Peyer's patch (tissue), 4 donors: ENCODE data around the gene DUOX1. TPM values are rescaled to one million over a fixed set of nuclear protein-coding genes. Genes with fewer than 3 reads are reported as not detected.

ENCODE experiments used
- DNase-seq, 3 donors: peaks; one replicate each; pipeline ENCODE4 v3.0.0-alpha.2; 2017 to 2019
- H3K27ac ChIP-seq, 4 donors: fragments of 200-600 bp; sonication (generic); one replicate each; pipeline ENCODE4 v1.5.1; 2016 to 2019
- H3K27me3 ChIP-seq, 2 donors: fragments of 200-600 bp; sonication (generic); one replicate each; pipeline ENCODE4 v1.5.1; 2019
- H3K36me3 ChIP-seq, 3 donors: fragments of 200-600 bp; sonication (generic); one replicate each; pipeline ENCODE4 v1.5.1; 2016 to 2019
- H3K4me1 ChIP-seq, 4 donors: fragments of 200-600 bp; sonication (generic); one replicate each; pipeline ENCODE4 v1.5.1; 2016 to 2019
- H3K4me3 ChIP-seq, 4 donors: fragments of 200-600 bp; sonication (generic); 1 replicate in 3 of 4; 2 replicates in 1 of 4; pipeline ENCODE4 v1.5.1; 2016 to 2019; ENCODE audit warnings: mild to moderate bottlenecking in 1 of 4
- H3K9me3 ChIP-seq, 4 donors: fragments of 200-600 bp; sonication (generic); one replicate each; pipeline ENCODE4 v1.5.1; 2016 to 2019; ENCODE audit warnings: mild to moderate bottlenecking in 1 of 4
- POLR2A ChIP-seq, 2 donors: fragments of 450-650 bp; IDR thresholded peaks; one replicate each; pipeline ENCODE4 v1.5.1; 2017; ENCODE audit warnings: antibody characterized with exemption in 2 of 2, mild to moderate bottlenecking in 2 of 2, moderate library complexity in 2 of 2
- total RNA-seq, 4 donors: library from RNA; depleted of rRNA; stranded (reverse); fragments of >200 nt; gene quantifications; one replicate each; pipeline ENCODE4 v1.1.0, GENCODE V29; 2016
- TF ChIP-seq, protein P1 (sequence below), 6 experiments: fragments of 450-650 bp in 4 of 6; fragments of 200-600 bp in 2 of 6; sonication (generic) in 1 of 6; IDR thresholded peaks; one replicate each; pipeline ENCODE4 v1.5.1; 2017 to 2019; ENCODE audit warnings: antibody characterized with exemption in 6 of 6, mild to moderate bottlenecking in 3 of 6, moderate library complexity in 1 of 6

DUOX1 gene
- total RNA-seq, 4 donors from 2014 or later = 0.35 to 0.54 TPM; not detected in 2

DNA sequence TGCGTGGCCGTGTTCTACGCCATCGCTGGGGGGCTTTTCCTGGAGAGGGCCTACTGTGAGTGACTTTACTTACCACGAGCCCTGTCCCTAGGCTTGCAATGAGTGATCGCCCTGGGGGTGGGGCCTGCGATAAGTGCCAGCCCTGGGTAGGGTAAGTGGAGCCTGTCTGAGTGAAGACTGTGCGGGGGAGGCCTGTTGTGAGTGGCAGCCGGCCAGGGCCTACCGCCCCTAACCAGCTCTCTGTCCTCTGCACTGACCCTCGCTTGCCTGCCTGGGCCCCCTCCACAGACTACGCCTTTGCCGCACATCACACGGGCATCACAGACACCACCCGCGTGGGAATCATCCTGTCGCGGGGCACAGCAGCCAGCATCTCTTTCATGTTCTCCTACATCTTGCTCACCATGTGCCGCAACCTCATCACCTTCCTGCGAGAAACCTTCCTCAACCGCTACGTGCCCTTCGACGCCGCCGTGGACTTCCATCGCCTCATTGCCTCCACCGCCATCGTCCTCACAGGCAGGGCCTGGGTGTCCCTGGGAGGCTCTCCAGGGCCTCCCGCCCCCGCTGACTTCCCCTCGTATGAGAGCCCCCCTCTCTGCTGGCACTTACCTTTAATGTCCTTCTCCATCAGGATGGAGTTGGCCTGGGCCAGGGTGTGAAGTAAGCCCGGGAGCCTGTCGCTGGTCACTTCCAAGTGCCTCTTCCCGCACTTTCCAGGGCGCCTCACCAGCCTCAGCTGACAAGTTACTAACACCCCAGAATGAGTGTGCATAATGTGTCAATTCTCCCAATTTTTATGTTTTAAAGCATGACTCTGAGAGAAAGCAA, 22.4 kb downstream of the DUOX1 start:
- TF ChIP-seq, protein P1, sequence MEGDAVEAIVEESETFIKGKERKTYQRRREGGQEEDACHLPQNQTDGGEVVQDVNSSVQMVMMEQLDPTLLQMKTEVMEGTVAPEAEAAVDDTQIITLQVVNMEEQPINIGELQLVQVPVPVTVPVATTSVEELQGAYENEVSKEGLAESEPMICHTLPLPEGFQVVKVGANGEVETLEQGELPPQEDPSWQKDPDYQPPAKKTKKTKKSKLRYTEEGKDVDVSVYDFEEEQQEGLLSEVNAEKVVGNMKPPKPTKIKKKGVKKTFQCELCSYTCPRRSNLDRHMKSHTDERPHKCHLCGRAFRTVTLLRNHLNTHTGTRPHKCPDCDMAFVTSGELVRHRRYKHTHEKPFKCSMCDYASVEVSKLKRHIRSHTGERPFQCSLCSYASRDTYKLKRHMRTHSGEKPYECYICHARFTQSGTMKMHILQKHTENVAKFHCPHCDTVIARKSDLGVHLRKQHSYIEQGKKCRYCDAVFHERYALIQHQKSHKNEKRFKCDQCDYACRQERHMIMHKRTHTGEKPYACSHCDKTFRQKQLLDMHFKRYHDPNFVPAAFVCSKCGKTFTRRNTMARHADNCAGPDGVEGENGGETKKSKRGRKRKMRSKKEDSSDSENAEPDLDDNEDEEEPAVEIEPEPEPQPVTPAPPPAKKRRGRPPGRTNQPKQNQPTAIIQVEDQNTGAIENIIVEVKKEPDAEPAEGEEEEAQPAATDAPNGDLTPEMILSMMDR (IDR thresholded peaks at IDR 0.05) = no peak
- TF ChIP-seq POLR2A (IDR thresholded peaks at IDR 0.05) = no peak
- H3K27ac ChIP-seq = no peak overlapping the region
- H3K4me3 ChIP-seq = no peak overlapping the region
- no peaks in the 10 kb centered on the region for H3K4me1 ChIP-seq
- no peaks in the 10 kb centered on the region for H3K27me3 ChIP-seq
- no peak for DNase-seq
- H3K36me3 ChIP-seq = no peaks in the 10 kb centered on the region
- no peaks in the 10 kb centered on the region for H3K9me3 ChIP-seq

DNA sequence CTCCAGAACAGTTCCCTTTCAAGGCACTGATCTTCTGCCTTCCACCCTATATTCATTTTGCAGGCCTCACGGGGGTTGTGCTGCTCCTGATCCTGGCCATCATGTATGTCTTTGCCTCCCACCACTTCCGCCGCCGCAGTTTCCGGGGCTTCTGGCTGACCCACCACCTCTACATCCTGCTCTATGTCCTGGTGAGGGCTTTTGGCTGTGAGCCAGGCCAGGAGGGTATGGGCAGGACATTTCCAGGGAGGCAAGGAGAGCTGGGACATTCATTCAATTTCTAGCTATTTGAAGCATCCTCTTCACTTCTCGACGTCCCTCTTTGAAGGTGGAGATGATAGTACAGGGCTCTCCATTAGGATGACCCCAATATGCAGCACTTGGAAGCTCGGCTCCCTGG, 25.9 kb downstream of the DUOX1 start:
- Histone ChIP-seq H3K27ac (no peak overlapping the region), H3K27me3 (no peaks in the 10 kb centered on the region), H3K9me3 (no peaks in the 10 kb centered on the region), H3K4me3 (no peak overlapping the region), H3K36me3 (no peaks in the 10 kb centered on the region), H3K4me1 (no peaks in the 10 kb centered on the region)
- no peak for DNase-seq
- TF ChIP-seq, protein P1 (IDR thresholded peaks at IDR 0.05) = no peak
- TF ChIP-seq POLR2A (IDR thresholded peaks at IDR 0.05) = no peak

DNA sequence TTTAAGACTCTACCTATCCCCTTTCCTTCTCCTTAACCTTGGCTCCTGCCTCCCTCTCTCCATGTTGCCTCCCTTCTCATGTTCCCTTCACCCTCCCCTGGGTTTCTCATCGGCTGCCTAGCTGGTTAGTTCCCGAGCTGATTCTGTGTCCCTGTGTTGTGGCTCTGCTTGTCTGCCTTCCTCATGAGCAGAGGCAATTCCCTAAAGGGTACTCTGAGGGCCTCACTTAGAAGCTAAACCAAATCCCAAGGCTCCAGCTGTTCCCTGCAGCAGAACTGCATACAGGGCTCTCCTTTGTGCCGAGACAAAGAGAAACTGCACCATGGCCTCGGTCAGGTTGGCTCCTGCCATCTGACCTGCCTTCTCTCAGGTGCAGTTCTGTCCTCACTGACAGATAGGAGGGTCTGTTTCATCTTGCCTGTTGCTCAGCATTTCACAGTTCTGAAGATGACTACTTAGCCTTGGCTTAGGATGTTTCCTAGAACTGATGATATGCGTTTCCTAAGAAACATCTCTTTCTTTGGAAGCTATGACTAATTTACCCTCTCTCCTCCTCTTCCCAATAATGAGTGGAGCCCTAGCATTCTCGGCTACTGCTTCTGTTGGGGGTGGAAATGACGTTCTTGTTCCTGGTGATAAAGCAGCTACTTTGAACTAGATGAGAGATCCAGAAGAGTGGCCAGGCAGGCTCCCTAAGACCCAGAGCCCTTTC, 27.1 kb downstream of the DUOX1 start:
- Histone ChIP-seq H3K9me3 (no peaks in the 10 kb centered on the region), H3K4me1 (no peaks in the 10 kb centered on the region), H3K4me3 (no peak overlapping the region), H3K36me3 (no peaks in the 10 kb centered on the region), H3K27me3 (no peaks in the 10 kb centered on the region), H3K27ac (no peak overlapping the region)
- DNase-seq = no peak
- TF ChIP-seq, protein P1 (IDR thresholded peaks at IDR 0.05) = no peak
- TF ChIP-seq POLR2A (IDR thresholded peaks at IDR 0.05) = no peak

DNA sequence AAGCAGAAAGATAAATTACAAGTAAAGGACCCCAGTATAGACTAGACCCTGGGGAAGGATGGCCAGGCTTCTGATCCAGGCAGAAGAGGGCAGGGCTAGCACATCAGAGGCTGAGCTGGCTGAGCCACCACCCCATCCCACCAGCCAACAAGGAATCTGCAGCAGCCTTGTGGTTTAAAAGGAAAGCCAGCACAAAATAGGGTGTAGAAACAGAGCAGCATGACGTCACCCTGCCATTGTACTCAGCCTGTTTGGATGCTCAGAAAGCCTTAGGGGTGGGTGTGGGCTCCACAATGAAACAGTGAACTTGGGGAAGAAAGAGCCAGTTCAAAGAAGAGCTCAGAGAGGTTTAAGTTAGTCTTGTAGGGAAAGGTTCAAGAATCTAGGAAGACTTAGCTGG, 28.2 kb downstream of the DUOX1 start:
- Histone ChIP-seq H3K27me3 (no peaks in the 10 kb centered on the region), H3K27ac (no peak overlapping the region), H3K4me1 (no peaks in the 10 kb centered on the region), H3K9me3 (no peaks in the 10 kb centered on the region), H3K4me3 (no peak overlapping the region), H3K36me3 (no peaks in the 10 kb centered on the region)
- no peak for TF ChIP-seq POLR2A (IDR thresholded peaks at IDR 0.05)
- TF ChIP-seq, protein P1 (IDR thresholded peaks at IDR 0.05) = no peak
- no peak for DNase-seq

DNA sequence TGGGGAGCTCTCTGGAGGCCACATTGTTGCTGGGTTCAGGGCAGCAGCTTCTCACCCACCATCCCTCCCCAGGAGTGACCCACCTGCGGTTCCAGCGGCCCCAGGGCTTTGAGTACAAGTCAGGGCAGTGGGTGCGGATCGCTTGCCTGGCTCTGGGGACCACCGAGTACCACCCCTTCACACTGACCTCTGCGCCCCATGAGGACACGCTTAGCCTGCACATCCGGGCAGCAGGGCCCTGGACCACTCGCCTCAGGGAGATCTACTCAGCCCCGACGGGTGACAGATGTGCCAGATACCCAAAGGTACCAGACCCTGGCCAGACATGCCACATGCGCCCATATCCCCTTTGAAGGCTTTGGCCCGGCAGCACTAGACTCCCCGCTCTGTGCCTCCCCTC, 31.9 kb downstream of the DUOX1 start:
- Histone ChIP-seq H3K27me3 (no peaks in the 10 kb centered on the region), H3K4me3 (no peak overlapping the region), H3K27ac (no peak overlapping the region), H3K36me3 (no peaks in the 10 kb centered on the region), H3K9me3 (no peaks in the 10 kb centered on the region), H3K4me1 (peaks cover 0 to 9% (median 0%) of the 10 kb centered on the region in 4 donors)
- no peak for TF ChIP-seq POLR2A (IDR thresholded peaks at IDR 0.05)
- TF ChIP-seq, protein P1 (IDR thresholded peaks at IDR 0.05) = no peak
- DNase-seq = no peak
